Hepatocyte (in vitro differentiated cells): ENCODE results near the gene COL4A1. TPM values are rescaled to one million over a fixed set of nuclear protein-coding genes. Genes with fewer than 3 reads are reported as not detected.

Experiments used
- DNase-seq: peaks from one replicate; pipeline ENCODE4 v3.0.0-alpha.2; 2016; ENCODE audit warnings: low spot score
- H2AFZ ChIP-seq: fragments of 200-600 bp; sonication (generic); 2 replicates; pipeline ENCODE4 v1.6.0; 2016; ENCODE audit warnings: antibody characterized with exemption, mild to moderate bottlenecking
- H3K27ac ChIP-seq: fragments of 200-600 bp; sonication (generic); 2 replicates; pipeline ENCODE4 v1.5.1; 2016; ENCODE audit warnings: mild to moderate bottlenecking
- H3K27me3 ChIP-seq: fragments of 200-600 bp; sonication (generic); 2 replicates; pipeline ENCODE4 v1.6.1; 2016
- H3K36me3 ChIP-seq: fragments of 200-600 bp; sonication (generic); replicated peaks from 2 replicates; pipeline ENCODE4 v1.5.1; 2016; ENCODE audit warnings: low read depth; ENCODE audit not compliant: insufficient read depth
- H3K4me1 ChIP-seq: fragments of 200-600 bp; sonication (generic); 2 replicates; pipeline ENCODE4 v1.5.1; 2016; ENCODE audit warnings: mild to moderate bottlenecking, moderate library complexity; ENCODE audit not compliant: insufficient read depth
- H3K4me2 ChIP-seq: fragments of 200-600 bp; sonication (generic); 2 replicates; pipeline ENCODE4 v1.6.0; 2016
- H3K4me3 ChIP-seq: fragments of 200-600 bp; sonication (generic); 2 replicates; pipeline ENCODE4 v1.5.1; 2016; ENCODE audit warnings: mild to moderate bottlenecking
- H3K79me2 ChIP-seq: fragments of 200-600 bp; sonication (generic); 2 replicates; pipeline ENCODE4 v1.6.0; 2017; ENCODE audit warnings: mild to moderate bottlenecking
- H3K9me2 ChIP-seq: fragments of 200-600 bp; sonication (generic); replicated peaks from 2 replicates; pipeline ENCODE4 v1.6.0; 2017; ENCODE audit warnings: mild to moderate bottlenecking; ENCODE audit not compliant: insufficient read depth
- H3K9me3 ChIP-seq: fragments of 200-600 bp; sonication (generic); 2 replicates; pipeline ENCODE4 v1.5.1; 2016; ENCODE audit warnings: low read depth, mild to moderate bottlenecking
- H4K20me1 ChIP-seq: fragments of 200-600 bp; sonication (generic); 2 replicates; pipeline ENCODE4 v1.6.0; 2016; ENCODE audit warnings: mild to moderate bottlenecking; ENCODE audit not compliant: insufficient read depth, poor library complexity, severe bottlenecking
- EZH2 ChIP-seq: fragments of 200-600 bp; sonication (generic); IDR thresholded peaks from 2 replicates; pipeline ENCODE4 v1.6.1; 2016; ENCODE audit warnings: antibody characterized with exemption, mild to moderate bottlenecking, borderline replicate concordance
- EZH2phosphoT487 ChIP-seq: fragments of 200-600 bp; sonication (generic); IDR thresholded peaks from one replicate; pipeline ENCODE4 v1.6.1; 2018; ENCODE audit warnings: antibody characterized with exemption, mild to moderate bottlenecking, low read depth, moderate library complexity; ENCODE audit not compliant: unreplicated experiment, severe bottlenecking
- WGBS: methylation state at CpG from one replicate; pipeline ENCODE4 v1.1.6; 2016; ENCODE audit warnings: low lambda C conversion rate; ENCODE audit errors: missing lambda C conversion rate; 5-methylcytosine and 5-hydroxymethylcytosine counted together
- polyA plus RNA-seq: library from polyadenylated mRNA; unstranded; fragments of >200 nt; fragmentation: Nextera tagmentation; extraction: Ambion mirVana; gene quantifications from 2 replicates; pipeline ENCODE4 v1.2.1, GENCODE V29; 2016
- total RNA-seq: library from RNA; depleted of rRNA; stranded (reverse); fragments of >200 nt; gene quantifications from 2 replicates; pipeline ENCODE4 v1.2.3, GENCODE V29; 2014
- TF ChIP-seq, protein P1 (sequence below): fragments of 200-600 bp; sonication (generic); IDR thresholded peaks from 2 replicates; pipeline ENCODE4 v1.5.1; 2016; ENCODE audit warnings: antibody characterized with exemption, mild to moderate bottlenecking; ENCODE audit not compliant: poor library complexity

Gene COL4A1
- total and polyA plus RNA-seq, 2 experiments from 2014 or later: 138 to 269 TPM

DNA sequence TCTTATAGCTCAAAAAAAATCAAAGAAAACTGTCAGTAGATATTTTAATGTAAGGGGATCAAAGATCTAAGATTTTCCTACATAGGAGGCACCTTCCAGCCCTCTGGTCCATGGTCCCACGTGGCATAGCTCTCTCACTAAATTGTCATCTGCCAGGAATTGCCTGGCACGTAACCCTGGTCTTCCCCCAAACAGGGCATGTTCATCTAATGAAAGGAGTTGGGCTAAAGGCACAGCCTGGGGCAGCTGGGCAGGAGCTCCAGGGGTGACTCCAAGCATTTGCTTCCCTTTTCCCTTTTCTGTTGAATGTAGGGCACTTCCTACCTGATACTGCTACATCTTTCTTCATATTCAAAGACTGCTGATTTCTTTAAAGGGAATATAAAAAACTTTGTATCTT lies 148.7 kb downstream of the COL4A1 start:
- H3K79me2 ChIP-seq: no peaks in the 10 kb centered on the region
- no peaks in the 10 kb centered on the region for H3K4me1 ChIP-seq
- H3K9me3 ChIP-seq: no peaks in the 10 kb centered on the region
- H3K36me3 ChIP-seq: no peaks in the 10 kb centered on the region
- no peaks in the 10 kb centered on the region for H3K9me2 ChIP-seq
- H3K4me2 ChIP-seq: no peak overlapping the region
- H3K27ac ChIP-seq: no peak overlapping the region
- no peak overlapping the region for H2AFZ ChIP-seq
- DNase-seq: no peak
- WGBS: 95% methylated on average over 2 of the region's 2 CpGs
- TF ChIP-seq, protein P1, sequence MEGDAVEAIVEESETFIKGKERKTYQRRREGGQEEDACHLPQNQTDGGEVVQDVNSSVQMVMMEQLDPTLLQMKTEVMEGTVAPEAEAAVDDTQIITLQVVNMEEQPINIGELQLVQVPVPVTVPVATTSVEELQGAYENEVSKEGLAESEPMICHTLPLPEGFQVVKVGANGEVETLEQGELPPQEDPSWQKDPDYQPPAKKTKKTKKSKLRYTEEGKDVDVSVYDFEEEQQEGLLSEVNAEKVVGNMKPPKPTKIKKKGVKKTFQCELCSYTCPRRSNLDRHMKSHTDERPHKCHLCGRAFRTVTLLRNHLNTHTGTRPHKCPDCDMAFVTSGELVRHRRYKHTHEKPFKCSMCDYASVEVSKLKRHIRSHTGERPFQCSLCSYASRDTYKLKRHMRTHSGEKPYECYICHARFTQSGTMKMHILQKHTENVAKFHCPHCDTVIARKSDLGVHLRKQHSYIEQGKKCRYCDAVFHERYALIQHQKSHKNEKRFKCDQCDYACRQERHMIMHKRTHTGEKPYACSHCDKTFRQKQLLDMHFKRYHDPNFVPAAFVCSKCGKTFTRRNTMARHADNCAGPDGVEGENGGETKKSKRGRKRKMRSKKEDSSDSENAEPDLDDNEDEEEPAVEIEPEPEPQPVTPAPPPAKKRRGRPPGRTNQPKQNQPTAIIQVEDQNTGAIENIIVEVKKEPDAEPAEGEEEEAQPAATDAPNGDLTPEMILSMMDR: no peak
- H4K20me1 ChIP-seq: no peaks in the 10 kb centered on the region
- no peak overlapping the region for H3K4me3 ChIP-seq
- no peaks in the 10 kb centered on the region for H3K27me3 ChIP-seq

DNA sequence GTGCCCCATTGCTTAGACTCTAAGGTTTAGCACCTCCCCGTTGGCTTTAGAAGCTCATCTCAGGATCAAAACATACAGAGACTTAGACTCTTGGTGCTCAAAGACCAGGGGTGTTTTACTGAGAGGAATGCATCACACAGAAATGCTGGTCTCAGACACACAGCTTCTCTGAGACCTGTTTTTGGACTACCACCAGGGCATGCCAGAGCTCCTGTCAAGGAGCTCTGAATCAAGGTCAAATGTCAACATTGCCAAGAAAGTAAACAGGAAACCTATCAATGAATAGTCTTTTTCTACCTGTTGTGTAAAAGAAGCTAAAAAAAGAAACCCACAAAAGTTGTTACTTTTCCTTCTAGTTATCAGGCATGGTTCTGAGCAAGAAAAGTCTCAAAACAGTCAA lies 149.2 kb downstream of the COL4A1 start:
- DNase-seq: no peak
- no peaks in the 10 kb centered on the region for H4K20me1 ChIP-seq
- H3K36me3 ChIP-seq: no peaks in the 10 kb centered on the region

DNA sequence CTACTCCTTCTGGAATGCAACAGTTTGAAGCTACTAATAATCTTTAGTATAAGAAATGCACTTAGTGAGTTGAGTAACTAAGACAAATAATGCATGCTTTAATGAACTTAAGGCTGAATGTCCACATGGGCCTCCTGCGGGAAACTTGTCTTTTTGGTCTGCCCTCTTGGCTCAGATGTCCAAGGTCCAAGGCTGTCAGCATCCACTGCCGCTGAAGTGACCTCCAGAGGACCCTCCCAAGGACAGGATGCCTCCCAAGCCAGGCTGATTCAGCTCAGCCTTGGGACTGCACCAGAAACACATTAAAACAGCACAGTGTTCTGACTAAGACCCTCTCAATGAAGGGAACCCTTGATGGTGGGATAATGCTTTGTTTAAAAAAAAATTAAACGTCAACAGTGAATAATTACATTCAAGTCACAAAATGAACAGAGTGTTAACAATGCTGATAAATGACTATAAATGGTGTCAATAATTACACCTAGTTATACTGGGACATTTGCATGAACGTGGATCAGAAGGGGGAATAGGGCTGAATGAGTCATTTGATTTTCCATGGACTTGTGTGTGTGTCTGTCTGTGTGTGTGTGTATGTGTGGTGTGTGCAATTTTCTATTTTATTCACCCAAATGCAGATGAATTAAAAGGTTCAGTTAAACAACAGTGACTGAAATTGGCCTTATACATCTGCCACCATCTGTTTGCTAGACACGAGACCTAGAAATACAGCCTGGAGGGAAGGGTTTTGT lies 150.5 kb downstream of the COL4A1 start:
- no peaks in the 10 kb centered on the region for H3K79me2 ChIP-seq
- H2AFZ ChIP-seq: no peak overlapping the region
- DNase-seq: no peak
- H3K4me3 ChIP-seq: no peak overlapping the region
- no peaks in the 10 kb centered on the region for H3K27me3 ChIP-seq
- no peak overlapping the region for H3K4me2 ChIP-seq
- H3K27ac ChIP-seq: no peak overlapping the region
- no peaks in the 10 kb centered on the region for H3K9me3 ChIP-seq
- no peaks in the 10 kb centered on the region for H3K36me3 ChIP-seq
- WGBS: 84% methylated on average over 5 of the region's 5 CpGs
- no peaks in the 10 kb centered on the region for H4K20me1 ChIP-seq
- no peaks in the 10 kb centered on the region for H3K9me2 ChIP-seq
- no peak for TF ChIP-seq EZH2
- TF ChIP-seq EZH2phosphoT487: no peak
- TF ChIP-seq, protein P1: no peak
- H3K4me1 ChIP-seq: no peaks in the 10 kb centered on the region

More for the DNA sequence above, 149.2 kb downstream of the COL4A1 start:
- 44% methylated on average over 1 of the region's 1 CpG for WGBS
- Histone ChIP-seq H2AFZ (no peak overlapping the region), H3K9me2 (no peaks in the 10 kb centered on the region), H3K4me3 (no peak overlapping the region), H3K4me2 (no peak overlapping the region), H3K27me3 (no peaks in the 10 kb centered on the region), H3K4me1 (no peaks in the 10 kb centered on the region), H3K79me2 (no peaks in the 10 kb centered on the region), H3K27ac (no peak overlapping the region), H3K9me3 (no peaks in the 10 kb centered on the region)
- TF ChIP-seq EZH2phosphoT487 (no peak), EZH2 (no peak)
- TF ChIP-seq, protein P1: no peak

DNA sequence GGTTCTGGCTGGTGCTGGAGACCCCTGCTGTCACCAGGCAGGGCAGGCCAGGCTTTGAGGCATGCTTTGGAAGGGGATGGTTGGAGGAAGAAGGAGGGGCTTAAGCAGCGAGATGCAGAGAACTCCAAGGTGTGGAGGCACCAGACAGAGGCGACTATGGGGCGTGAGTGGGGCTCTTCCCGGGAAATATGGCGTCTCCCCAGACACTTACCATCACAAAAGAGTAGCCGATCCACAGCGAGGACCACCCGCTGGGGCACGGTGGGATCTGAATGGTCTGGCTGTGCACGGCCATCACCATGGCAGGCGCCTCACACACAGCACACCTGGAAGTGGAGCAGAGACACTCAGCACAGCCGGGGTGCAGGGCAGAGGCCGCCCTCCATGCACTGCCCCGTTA lies 151.9 kb downstream of the COL4A1 start:
- TF ChIP-seq, protein P1: no peak
- TF ChIP-seq EZH2 (no peak), EZH2phosphoT487 (no peak)
- no peak for DNase-seq
- Histone ChIP-seq H3K4me1 (no peaks in the 10 kb centered on the region), H2AFZ (no peak overlapping the region), H3K9me3 (no peaks in the 10 kb centered on the region), H3K4me3 (no peak overlapping the region), H3K27me3 (no peaks in the 10 kb centered on the region), H3K79me2 (no peaks in the 10 kb centered on the region), H3K9me2 (no peaks in the 10 kb centered on the region), H4K20me1 (no peaks in the 10 kb centered on the region), H3K4me2 (no peak overlapping the region), H3K36me3 (no peaks in the 10 kb centered on the region), H3K27ac (no peak overlapping the region)
- 89% methylated on average over 14 of the region's 14 CpGs for WGBS
